A673 (cell line): ENCODE results near the gene TIRAP. TPM values are rescaled to one million over a fixed set of nuclear protein-coding genes. Genes with fewer than 3 reads are reported as not detected.

Source experiments
- BruUV-seq: library from RNA; stranded (reverse); fragments of 400-500 nt; replicated peaks from 2 replicates; lab custom pipeline; 2021; lab: Mats Ljungman, UMichigan
- CTCF ChIA-PET: fragments of 300-600 bp; sonication (Branson Sonifier 250); formaldehyde crosslinking; loops from one replicate; lab custom pipeline; 2022; ENCODE audit warnings: antibody characterized with exemption; lab: Charles Lee
- POLR2A ChIA-PET: fragments of 300-600 bp; sonication (Branson Sonifier 250); formaldehyde crosslinking; loops from one replicate; lab custom pipeline; 2022; ENCODE audit warnings: antibody characterized with exemption; ENCODE audit not compliant: low non-redundant PET; lab: Charles Lee
- DNase-seq: peaks from one replicate; pipeline ENCODE4 v3.0.0-alpha.2; 2015; ENCODE audit warnings: low spot score
- H3K27ac ChIP-seq: fragments of 200-600 bp; sonication (generic); 2 replicates; pipeline ENCODE4 v1.5.1; 2016; ENCODE audit warnings: mixed run types, low read depth, mild to moderate bottlenecking, mixed read lengths, antibody characterized with exemption, low read length; ENCODE audit not compliant: poor library complexity, severe bottlenecking
- H3K27me3 ChIP-seq: fragments of 200-600 bp; sonication (generic); replicated peaks from 2 replicates; pipeline ENCODE4 v1.6.1; 2017; ENCODE audit warnings: mixed run types, low read depth, mild to moderate bottlenecking, mixed read lengths, antibody characterized with exemption, low read length; ENCODE audit not compliant: insufficient read depth, poor library complexity
- H3K36me3 ChIP-seq: fragments of 200-600 bp; sonication (generic); 2 replicates; pipeline ENCODE4 v1.6.1; 2016; ENCODE audit warnings: mixed run types, mild to moderate bottlenecking, mixed read lengths, antibody characterized with exemption, low read length; ENCODE audit not compliant: insufficient read depth, poor library complexity, severe bottlenecking
- H3K4me1 ChIP-seq: fragments of 200-600 bp; sonication (generic); 2 replicates; pipeline ENCODE4 v1.6.1; 2017; ENCODE audit warnings: mixed run types, mild to moderate bottlenecking, mixed read lengths, antibody characterized with exemption, low read length; ENCODE audit not compliant: insufficient read depth, poor library complexity, severe bottlenecking
- H3K4me3 ChIP-seq: fragments of 200-600 bp; sonication (generic); 2 replicates; pipeline ENCODE4 v1.5.1; 2016; ENCODE audit warnings: low read depth, mixed run types, mild to moderate bottlenecking, mixed read lengths, low read length; ENCODE audit not compliant: poor library complexity, severe bottlenecking
- H3K9me3 ChIP-seq: fragments of 200-600 bp; sonication (generic); 2 replicates; pipeline ENCODE4 v1.6.1; 2016; ENCODE audit warnings: mixed run types, low read depth, mild to moderate bottlenecking, mixed read lengths, antibody characterized with exemption, low read length; ENCODE audit not compliant: poor library complexity, severe bottlenecking
- CTCF ChIP-seq: fragments of 300-800, 200-600 bp; sonication (generic); conservative IDR thresholded peaks from 2 replicates; pipeline ENCODE4 v1.5.1; 2017; ENCODE audit warnings: low read depth, mild to moderate bottlenecking, antibody characterized with exemption, low read length, moderate library complexity, mixed read lengths
- EZH2 ChIP-seq: fragments of 200-600 bp; sonication (generic); IDR thresholded peaks from 2 replicates; pipeline ENCODE4 v1.6.1; 2017; ENCODE audit warnings: borderline replicate concordance, low read depth, mild to moderate bottlenecking, mixed read lengths, antibody characterized with exemption, low read length; ENCODE audit not compliant: poor library complexity, severe bottlenecking
- intact Hi-C: fragments of 100-400 bp; cut with micrococcal nuclease; formaldehyde crosslinking; loops from one replicate; pipeline ENCODE4 v1.10.0; 2022; ENCODE audit not compliant: unreplicated experiment
- total RNA-seq: library from RNA; stranded (reverse); gene quantifications from 2 replicates; pipeline ENCODE4 v1.2.3, GENCODE V29; 2021

Gene TIRAP
- total RNA-seq, 1 experiment from 2014 or later: 11.3 TPM

- ChIA-PET CTCF (no interaction called here), POLR2A (no interaction called here)
- Histone ChIP-seq H3K4me1 (no peaks in the 10 kb centered on the region), H3K36me3 (no peaks in the 10 kb centered on the region), H3K27ac (no peak overlapping the region), H3K4me3 (no peak overlapping the region), H3K27me3 (no peaks in the 10 kb centered on the region), H3K9me3 (no peaks in the 10 kb centered on the region)
- no TSS peak for BruUV-seq
- intact Hi-C loops: loop anchor here (10.0 kb wide), 1 partner anchor 256 kb away; no protein-coding TSS in a partner anchor
- TF ChIP-seq EZH2 (no peak), CTCF (no peak)
- no peak for DNase-seq
Measured at GRCh38 chr11:126318574-126319373, 35.9 kb downstream of the TIRAP start.

GRCh38 chr11:126319374-126319740 is 36.5 kb downstream of the TIRAP start:
- intact Hi-C loops: loop anchor here (10.0 kb wide), 1 partner anchor 255 kb away; no protein-coding TSS in a partner anchor
- H3K9me3 ChIP-seq: no peaks in the 10 kb centered on the region
- TF ChIP-seq CTCF (no peak), EZH2 (no peak)
- no peak for DNase-seq
- BruUV-seq: no TSS peak
- H3K4me1 ChIP-seq: no peaks in the 10 kb centered on the region
- no peaks in the 10 kb centered on the region for H3K36me3 ChIP-seq
- no peak overlapping the region for H3K27ac ChIP-seq
- CTCF ChIA-PET: no interaction called here
- POLR2A ChIA-PET: no interaction called here
- no peaks in the 10 kb centered on the region for H3K27me3 ChIP-seq
- H3K4me3 ChIP-seq: no peak overlapping the region

DNA sequence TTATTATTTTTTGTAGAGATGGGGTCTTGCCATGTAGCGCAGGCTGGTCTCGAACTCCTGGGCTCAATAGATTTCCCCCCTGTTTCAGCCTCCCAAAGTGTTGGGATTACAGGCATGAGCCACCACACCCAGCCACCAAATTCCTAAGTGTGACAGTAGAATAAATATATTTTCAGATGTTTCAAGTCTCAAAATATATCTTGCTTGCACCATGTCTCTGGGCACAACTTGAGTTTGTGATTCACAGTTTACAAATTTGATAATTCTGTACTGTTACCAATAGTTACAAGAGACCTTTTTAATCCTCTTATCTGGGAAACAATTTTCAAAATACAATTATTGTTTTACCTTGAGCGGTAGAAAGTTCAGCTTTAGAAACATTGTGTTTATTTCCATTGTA is 40.1 kb downstream of the TIRAP start:
- no peak for TF ChIP-seq CTCF
- no peak for TF ChIP-seq EZH2
- intact Hi-C loops: no loop called here
- POLR2A ChIA-PET: no interaction called here
- Histone ChIP-seq H3K4me3 (no peak overlapping the region), H3K27me3 (no peaks in the 10 kb centered on the region), H3K4me1 (no peaks in the 10 kb centered on the region), H3K9me3 (no peaks in the 10 kb centered on the region), H3K36me3 (no peaks in the 10 kb centered on the region), H3K27ac (no peak overlapping the region)
- BruUV-seq: no TSS peak
- no peak for DNase-seq
- CTCF ChIA-PET: no interaction called here
